HG03342 (cell line): ENCODE results near the gene SRPK3.
"Not testable (repeated sequence)": the region's sequence is repeated elsewhere in the genome, so short reads cannot be mapped to it uniquely, and the experiment has no call there.

ENCODE experiments used
- ATAC-seq: cut with Tn5 transposase; IDR thresholded peaks from one replicate; pipeline ENCODE4 v1.9.1; 2021; ENCODE audit warnings: mild to moderate bottlenecking, moderate library complexity; ENCODE audit not compliant: unreplicated experiment

Gene SRPK3

GRCh38 chrX:153803211-153804099, 22.6 kb downstream of the SRPK3 start:
- no peak for ATAC-seq

- no peak for ATAC-seq
Measured at GRCh38 chrX:153804100-153804595, 23.3 kb downstream of the SRPK3 start.

GRCh38 chrX:153804621-153805020, 23.8 kb downstream of the SRPK3 start:
- no peak for ATAC-seq

- ATAC-seq = no peak
Measured at GRCh38 chrX:153805436-153805835, 24.6 kb downstream of the SRPK3 start.

DNA sequence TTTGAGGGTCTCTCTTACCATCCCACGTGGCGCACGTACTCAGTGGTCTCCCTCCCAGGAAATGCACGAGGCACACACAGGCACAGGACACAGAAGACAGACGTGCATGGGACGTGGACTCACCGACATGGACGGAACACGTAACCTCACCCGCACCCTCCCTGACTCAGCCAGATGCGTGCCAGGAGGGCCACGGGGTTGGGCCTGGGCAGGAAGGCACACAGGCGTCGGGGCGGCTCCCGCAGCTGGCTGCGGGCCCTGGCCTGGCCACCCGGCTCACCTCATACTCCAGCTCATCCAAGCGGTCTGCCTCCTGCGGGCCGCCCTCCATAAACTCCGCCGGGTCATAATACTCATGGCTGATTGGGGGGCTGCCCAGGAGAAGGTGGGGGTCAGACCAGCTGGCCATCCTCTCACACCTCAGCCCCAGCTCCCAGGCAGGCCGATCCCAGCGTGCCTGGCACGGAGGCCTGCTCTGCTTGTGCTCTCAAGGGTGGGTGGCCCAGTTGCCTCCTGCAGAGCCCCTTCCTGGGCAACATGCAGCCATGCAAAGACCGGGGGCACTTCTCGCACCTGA, 26.2 kb downstream of the SRPK3 start:
- ATAC-seq = no peak

GRCh38 chrX:153807976-153808375, 27.1 kb downstream of the SRPK3 start:
- no peak for ATAC-seq

GRCh38 chrX:153812220-153812619, 31.4 kb downstream of the SRPK3 start:
- ATAC-seq = no peak

DNA sequence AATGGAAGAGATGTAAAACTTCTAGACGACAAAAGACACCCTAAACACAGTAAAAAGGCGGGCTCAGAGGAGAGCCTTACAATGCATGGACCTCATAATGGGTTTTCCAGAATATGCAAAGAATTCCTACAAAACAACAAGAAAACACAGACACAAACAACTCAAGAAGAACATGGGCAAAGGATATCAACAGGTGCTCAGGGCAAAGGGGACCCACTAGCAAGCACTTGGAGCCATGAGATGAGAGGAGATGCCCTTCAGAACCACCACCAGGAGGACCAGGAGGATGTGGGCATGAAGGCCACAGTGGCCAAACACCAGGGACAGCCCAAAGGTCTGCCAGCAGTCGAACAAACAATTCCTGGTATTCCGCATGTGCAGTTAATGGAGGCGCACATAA, 32.3 kb downstream of the SRPK3 start:
- ATAC-seq = no peak

GRCh38 chrX:153814591-153815315, 33.9 kb downstream of the SRPK3 start:
- ATAC-seq = no peak

DNA sequence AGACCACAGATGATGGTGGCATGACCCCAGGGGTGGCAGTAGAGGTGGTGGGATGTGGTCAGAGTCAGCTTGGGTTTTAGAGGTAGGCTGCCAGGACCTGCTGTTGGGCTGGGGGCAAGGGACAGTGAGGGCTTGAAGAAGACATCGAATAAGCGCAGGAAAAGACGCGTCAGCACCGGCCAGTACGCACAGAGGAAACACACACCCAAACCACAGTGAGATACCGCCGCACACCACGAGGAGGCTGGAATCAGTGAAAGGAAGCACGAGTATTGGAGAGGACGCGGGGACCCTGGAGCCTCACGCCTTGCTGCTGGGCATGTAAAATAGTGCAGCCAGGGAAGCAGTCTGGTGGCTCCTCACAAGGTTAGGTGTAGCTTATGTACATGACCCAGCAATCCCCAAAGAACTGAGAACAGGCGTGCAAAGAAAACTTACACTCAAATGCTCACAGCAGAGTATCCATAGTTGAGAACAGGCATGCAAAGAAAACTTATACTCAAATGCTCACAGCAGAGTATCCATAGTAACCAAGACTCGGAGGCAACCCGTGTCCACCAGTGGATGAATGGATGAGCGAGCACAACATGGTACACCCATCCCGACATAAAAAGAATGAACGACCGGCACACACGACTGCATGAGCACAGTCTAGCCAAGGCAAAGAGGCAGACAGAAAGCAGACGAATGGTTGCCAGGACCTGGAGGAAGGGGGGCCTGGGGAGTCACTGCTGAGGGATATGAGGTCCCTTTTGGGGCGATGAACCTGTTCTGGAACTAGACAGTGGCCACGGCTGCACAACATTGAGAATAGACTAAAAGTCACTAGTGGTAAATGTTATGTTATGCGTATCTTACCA, 36.2 kb downstream of the SRPK3 start:
- no peak for ATAC-seq

GRCh38 chrX:153818064-153818463, 37.2 kb downstream of the SRPK3 start:
- not testable (repeated sequence) for ATAC-seq

DNA sequence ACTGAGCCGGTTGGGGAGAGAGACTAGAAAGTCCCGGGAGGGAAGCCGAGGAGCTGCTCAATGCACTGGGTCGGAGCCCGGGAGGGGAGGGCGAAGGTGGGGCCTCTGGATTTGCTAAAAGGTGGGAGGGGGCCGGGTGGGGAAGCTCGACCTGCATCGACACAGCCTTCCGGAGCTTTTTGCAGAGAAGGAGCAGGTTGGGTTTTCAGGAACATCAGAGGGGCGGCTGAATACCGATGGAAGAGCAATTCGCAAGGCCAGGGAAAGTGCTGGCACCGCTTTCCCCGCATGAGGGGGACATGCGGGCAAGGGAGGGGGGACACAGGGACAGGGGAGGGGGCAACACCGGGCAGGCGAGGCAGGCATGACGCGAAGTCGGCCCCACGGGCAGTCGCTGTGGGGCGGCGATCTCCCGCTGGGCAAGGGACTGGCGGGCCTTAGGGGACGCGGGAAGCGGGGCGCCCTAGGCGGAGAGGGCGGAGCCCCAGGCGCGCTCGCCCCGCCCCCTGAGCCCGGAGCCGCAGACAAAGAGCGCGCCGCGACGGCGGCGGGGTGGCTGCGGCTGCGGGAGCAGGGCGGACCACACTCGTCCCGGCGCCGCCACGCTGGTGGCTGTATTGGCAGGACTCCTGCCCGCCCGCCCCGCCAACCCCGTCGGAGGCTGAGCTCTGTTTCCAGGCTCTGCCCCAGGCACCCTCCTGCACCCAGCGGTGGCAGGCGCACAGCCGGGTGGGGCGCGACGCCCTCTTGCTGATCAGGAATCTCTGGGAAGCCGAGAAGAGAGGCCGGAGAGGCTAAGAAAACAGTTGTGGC, 37.9 kb downstream of the SRPK3 start:
- no peak for ATAC-seq

DNA sequence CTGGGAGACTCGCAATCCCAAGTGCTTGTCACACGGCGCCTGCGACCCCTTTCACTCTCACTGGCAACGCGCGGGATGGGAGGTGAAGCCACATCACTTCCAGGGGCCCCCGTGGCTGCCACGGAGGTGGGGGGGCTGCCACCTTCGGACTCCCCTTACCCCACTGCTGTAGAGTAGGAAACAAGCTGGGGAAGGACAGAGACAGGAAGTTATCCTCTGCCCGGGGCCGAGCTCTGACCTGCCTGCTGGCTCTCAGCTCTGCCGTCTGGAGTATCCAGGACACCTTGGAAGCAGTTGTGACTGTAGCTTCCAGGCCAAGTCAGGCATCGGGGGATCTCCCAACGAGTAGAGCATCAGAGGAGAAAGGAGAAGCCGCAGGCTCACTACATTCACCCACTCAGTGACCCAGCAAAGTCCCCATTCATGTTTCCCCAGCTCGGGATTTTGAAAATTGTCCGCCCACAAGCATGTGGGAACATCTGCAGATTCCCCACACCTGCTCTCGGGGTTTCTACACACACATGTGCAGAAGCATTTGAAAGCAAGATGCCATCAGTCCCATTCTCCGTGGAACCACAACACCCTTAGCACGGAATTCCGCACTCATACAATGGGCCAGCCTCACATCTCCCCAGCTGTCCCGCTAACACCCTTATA, 38.7 kb downstream of the SRPK3 start:
- no peak for ATAC-seq

DNA sequence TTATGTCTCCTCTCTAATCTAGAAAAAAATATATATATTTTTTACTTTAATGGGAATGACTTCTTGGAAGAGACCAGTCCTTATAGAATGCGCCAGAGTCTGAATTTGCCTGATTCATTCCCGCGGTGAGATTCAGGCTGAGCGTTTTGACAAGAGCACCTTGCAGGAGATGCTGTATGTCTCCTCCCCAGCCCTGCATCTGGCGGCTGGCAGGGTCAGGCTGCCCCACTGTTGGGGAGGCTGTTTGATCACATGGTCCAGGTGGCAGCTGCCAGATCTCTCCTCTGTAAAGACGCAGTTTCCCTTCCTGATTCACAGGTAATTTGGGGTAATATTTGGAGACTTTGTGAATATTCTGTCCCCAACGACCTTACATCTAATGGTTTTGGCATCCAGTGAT, 39.8 kb downstream of the SRPK3 start:
- ATAC-seq = no peak

- ATAC-seq = no peak
Measured at GRCh38 chrX:153821066-153821465, 40.2 kb downstream of the SRPK3 start.

- ATAC-seq = no peak
Measured at GRCh38 chrX:153824348-153824747, 43.5 kb downstream of the SRPK3 start.

GRCh38 chrX:153825042-153825441, 44.2 kb downstream of the SRPK3 start:
- ATAC-seq = no peak

DNA sequence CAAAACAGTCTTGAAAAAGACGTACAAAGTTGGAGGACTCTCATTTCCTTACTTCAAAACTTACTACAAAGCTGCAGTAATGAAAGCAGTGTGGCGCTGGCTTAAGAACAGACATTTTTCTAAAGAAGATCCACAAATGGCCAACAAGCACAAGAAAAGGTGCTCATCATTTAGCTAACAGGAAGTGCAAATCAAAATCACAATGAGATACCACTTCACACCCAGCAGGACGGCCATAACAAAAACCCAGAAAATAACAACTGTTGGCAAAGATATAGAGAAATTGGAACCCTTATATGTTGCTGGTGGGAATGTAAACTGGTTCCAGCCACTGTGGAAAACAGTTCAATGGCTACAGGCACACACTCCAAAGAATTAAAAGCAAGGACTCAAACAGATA, 46.2 kb downstream of the SRPK3 start:
- no peak for ATAC-seq

DNA sequence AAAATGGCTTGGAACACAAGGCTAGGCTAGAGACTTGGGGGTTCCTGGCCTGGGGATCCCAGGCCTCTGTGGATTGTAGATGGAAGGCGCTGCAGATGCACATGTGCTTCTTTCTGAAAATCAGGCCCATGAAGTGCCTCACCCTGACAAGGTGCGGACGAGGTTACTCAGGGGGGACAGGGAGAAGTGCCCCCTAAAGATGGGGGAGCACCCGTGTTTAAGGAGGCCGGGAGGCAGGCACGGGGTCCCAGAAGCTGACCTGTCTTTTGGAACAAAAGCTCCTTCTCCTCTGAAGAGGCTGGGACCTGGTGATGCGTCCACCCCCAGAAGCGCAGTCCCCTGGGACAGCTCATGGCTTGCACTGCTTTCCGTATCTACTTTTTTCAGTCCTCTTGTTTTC, 47.1 kb downstream of the SRPK3 start:
- ATAC-seq = no peak
